Transverse colon (tissue), 4 donors: Measurements from ENCODE around the gene NFYC.

ENCODE experiments used
- CTCF ChIP-seq, 5 experiments: fragments of 200-600 bp in 3 of 5; fragments of 450-650 bp in 2 of 5; sonication (generic) in 3 of 5; IDR thresholded peaks; 1 replicate in 2 of 5; 2 replicates in 3 of 5; pipeline ENCODE4 v1.5.1; 2016 to 2017; ENCODE audit warnings: antibody characterized with exemption in 5 of 5, inconsistent platforms in 3 of 5, mild to moderate bottlenecking in 2 of 5, moderate library complexity in 1 of 5
- POLR2A ChIP-seq: fragments of 450-650 bp; IDR thresholded peaks from one replicate; pipeline ENCODE4 v1.6.1; 2016; ENCODE audit warnings: antibody characterized with exemption, mild to moderate bottlenecking, moderate library complexity
- POLR2AphosphoS5 ChIP-seq, 3 donors: sonication (generic); formaldehyde crosslinking; IDR thresholded peaks; one replicate each; pipeline ENCODE4 v1.6.1; 2016; ENCODE audit warnings: antibody characterized with exemption in 3 of 3

- no peak for TF ChIP-seq POLR2AphosphoS5 (IDR thresholded peaks at IDR 0.05)
- TF ChIP-seq CTCF (IDR thresholded peaks at IDR 0.05), result no peak
- TF ChIP-seq POLR2A, result no peak
Measured at GRCh38 chr1:40715491-40716059, 24.1 kb downstream of the NFYC start.
